ENCODE results near the gene DCC.

DNA sequence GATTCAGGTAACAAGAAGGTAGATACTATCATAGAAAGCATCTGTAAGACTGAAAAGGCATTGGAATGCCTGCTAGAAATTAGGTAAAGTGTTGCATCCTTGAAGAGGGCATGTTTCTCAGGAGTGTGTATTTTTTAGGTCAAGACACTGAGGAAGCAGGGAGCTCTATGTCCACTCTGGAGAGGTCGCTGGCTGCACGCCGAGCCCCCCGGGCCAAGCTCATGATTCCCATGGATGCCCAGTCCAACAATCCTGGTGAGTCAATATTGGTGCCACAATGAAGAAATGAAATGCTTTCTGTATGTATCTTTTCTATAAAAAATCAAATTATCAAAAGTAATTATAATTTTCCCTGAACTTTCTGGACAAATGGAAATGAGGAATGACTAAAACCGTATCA lies 1127.8 kb downstream of the DCC start:
- TF ChIP-seq EZH2 (IDR thresholded peaks at IDR 0.05; ENCODE audit: low read length, missing control alignments) = no peak
- TF ChIP-seq, protein P1, sequence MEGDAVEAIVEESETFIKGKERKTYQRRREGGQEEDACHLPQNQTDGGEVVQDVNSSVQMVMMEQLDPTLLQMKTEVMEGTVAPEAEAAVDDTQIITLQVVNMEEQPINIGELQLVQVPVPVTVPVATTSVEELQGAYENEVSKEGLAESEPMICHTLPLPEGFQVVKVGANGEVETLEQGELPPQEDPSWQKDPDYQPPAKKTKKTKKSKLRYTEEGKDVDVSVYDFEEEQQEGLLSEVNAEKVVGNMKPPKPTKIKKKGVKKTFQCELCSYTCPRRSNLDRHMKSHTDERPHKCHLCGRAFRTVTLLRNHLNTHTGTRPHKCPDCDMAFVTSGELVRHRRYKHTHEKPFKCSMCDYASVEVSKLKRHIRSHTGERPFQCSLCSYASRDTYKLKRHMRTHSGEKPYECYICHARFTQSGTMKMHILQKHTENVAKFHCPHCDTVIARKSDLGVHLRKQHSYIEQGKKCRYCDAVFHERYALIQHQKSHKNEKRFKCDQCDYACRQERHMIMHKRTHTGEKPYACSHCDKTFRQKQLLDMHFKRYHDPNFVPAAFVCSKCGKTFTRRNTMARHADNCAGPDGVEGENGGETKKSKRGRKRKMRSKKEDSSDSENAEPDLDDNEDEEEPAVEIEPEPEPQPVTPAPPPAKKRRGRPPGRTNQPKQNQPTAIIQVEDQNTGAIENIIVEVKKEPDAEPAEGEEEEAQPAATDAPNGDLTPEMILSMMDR (conservative IDR thresholded peaks at IDR 0.05 in 1 of 2, IDR thresholded peaks at IDR 0.05 in 1 of 2; ENCODE audit: low read depth in 1 of 2, low read length in 2 of 2) = no peak

Data from fibroblast of lung (primary cell).